WERI-Rb-1 (cell line): ENCODE measurements around the gene KRT9.

Experiments
- DNase-seq: peaks from one replicate; pipeline ENCODE4 v3.0.0-alpha.2; 2020
- H3K27ac ChIP-seq: fragments of 250-450 bp; sonication (Bioruptor Pico); 2 replicates; pipeline ENCODE4 v1.5.1; 2020; ENCODE audit warnings: mild to moderate bottlenecking, moderate library complexity
- H3K27me3 ChIP-seq: fragments of 250-450 bp; sonication (Bioruptor Pico); 2 replicates; pipeline ENCODE4 v1.5.1; 2021; ENCODE audit warnings: mild to moderate bottlenecking, low read depth, moderate library complexity; ENCODE audit not compliant: insufficient read depth, severe bottlenecking
- H3K36me3 ChIP-seq: fragments of 250-450 bp; sonication (Bioruptor Pico); 2 replicates; pipeline ENCODE4 v1.5.1; 2020; ENCODE audit warnings: mild to moderate bottlenecking, moderate library complexity
- H3K4me3 ChIP-seq: 2 replicates; pipeline ENCODE4 v1.5.1; 2011; ENCODE audit warnings: low read depth, mild to moderate bottlenecking, control low read depth, low read length
- H3K9me3 ChIP-seq: fragments of 250-450 bp; sonication (Bioruptor Pico); 2 replicates; pipeline ENCODE4 v1.5.1; 2021; ENCODE audit warnings: mild to moderate bottlenecking, moderate library complexity; ENCODE audit not compliant: severe bottlenecking
- CTCF ChIP-seq: IDR thresholded peaks from 2 replicates; pipeline ENCODE4 v1.5.1; 2011; ENCODE audit warnings: low read depth, mild to moderate bottlenecking, control low read depth, inconsistent platforms, low read length

The KRT9 gene

GRCh38 chr17:41539071-41539492 is 32.8 kb downstream of the KRT9 start:
- no peak for DNase-seq
- no peak for TF ChIP-seq CTCF
- Histone ChIP-seq H3K27ac (no peak overlapping the region), H3K36me3 (no peaks in the 10 kb centered on the region), H3K4me3 (no peak overlapping the region), H3K27me3 (no peaks in the 10 kb centered on the region), H3K9me3 (peaks cover 2% of the 10 kb centered on the region)

- no peak overlapping the region for H3K27ac ChIP-seq
- H3K36me3 ChIP-seq = no peaks in the 10 kb centered on the region
- no peaks in the 10 kb centered on the region for H3K27me3 ChIP-seq
- DNase-seq = no peak
- H3K9me3 ChIP-seq = peaks cover 2% of the 10 kb centered on the region
- H3K4me3 ChIP-seq = no peak overlapping the region
- TF ChIP-seq CTCF = no peak
Observed at GRCh38 chr17:41538565-41538991, 33.3 kb downstream of the KRT9 start.

- H3K4me3 ChIP-seq = no peak overlapping the region
- no peaks in the 10 kb centered on the region for H3K36me3 ChIP-seq
- no peak overlapping the region for H3K27ac ChIP-seq
- no peak for TF ChIP-seq CTCF
- H3K27me3 ChIP-seq = no peaks in the 10 kb centered on the region
- H3K9me3 ChIP-seq = peaks cover 2% of the 10 kb centered on the region
- DNase-seq = no peak
Observed at GRCh38 chr17:41537990-41538389, 33.9 kb downstream of the KRT9 start.

- Histone ChIP-seq H3K4me3 (no peak overlapping the region), H3K27me3 (no peaks in the 10 kb centered on the region), H3K36me3 (no peaks in the 10 kb centered on the region), H3K27ac (no peak overlapping the region), H3K9me3 (peaks cover 2% of the 10 kb centered on the region)
- no peak for DNase-seq
- TF ChIP-seq CTCF = no peak
Observed at GRCh38 chr17:41537614-41537954, 34.3 kb downstream of the KRT9 start.

GRCh38 chr17:41536741-41537613 is 34.9 kb downstream of the KRT9 start:
- H3K27ac ChIP-seq = no peak overlapping the region
- no peaks in the 10 kb centered on the region for H3K36me3 ChIP-seq
- DNase-seq = no peak
- no peak for TF ChIP-seq CTCF
- H3K4me3 ChIP-seq = no peak overlapping the region
- H3K9me3 ChIP-seq = peaks cover 2% of the 10 kb centered on the region
- H3K27me3 ChIP-seq = no peaks in the 10 kb centered on the region
